NCI-H187 (cell line): Measurements from ENCODE around the gene EXOC6B.
"Not testable (repeated sequence)": the region's sequence is repeated elsewhere in the genome, so short reads cannot be mapped to it uniquely, and the experiment has no call there.

Experiments
- DNase-seq, 2 experiments: peaks; one replicate each; lab custom pipeline; 2025; lab: John Stamatoyannopoulos, UW

The EXOC6B gene

DNA sequence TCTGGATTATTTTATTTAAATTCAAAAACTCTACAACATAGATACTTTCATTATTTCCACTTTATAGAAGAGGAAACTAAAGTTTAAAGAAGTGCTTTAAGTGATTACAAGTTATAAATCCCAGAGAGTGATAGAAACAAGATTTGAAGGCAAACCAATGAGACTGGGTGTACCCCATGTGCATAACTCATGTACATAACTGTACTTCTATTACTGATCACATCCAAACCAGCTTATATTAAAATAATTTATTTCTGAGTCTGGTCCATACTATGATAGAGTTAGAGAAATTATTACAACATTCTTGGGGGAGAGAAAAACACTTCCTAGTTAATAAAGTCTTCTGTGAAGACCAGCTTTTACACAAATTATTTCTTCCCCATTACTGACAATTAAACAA, 221.4 kb downstream of the EXOC6B start:
- no peak for DNase-seq

DNA sequence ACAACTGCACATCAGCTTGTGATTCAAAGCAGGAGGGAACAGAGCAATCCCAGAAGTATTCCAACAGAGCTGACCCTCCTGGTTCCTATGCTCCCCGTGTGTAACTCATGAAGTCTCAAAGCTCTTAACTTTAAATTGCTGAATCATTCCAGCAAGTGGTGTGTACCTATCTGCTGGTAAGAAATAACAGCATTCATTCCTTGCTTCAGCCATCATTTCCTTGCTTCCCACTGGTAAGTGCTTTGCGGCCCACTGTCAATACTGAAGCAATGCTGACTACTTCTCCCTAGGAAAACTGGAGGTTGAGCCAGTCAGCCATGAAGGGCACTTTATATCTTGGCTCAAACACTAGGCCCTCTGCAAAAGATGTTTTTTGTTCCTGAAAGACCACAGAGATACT, 222.4 kb downstream of the EXOC6B start:
- no peak for DNase-seq

DNA sequence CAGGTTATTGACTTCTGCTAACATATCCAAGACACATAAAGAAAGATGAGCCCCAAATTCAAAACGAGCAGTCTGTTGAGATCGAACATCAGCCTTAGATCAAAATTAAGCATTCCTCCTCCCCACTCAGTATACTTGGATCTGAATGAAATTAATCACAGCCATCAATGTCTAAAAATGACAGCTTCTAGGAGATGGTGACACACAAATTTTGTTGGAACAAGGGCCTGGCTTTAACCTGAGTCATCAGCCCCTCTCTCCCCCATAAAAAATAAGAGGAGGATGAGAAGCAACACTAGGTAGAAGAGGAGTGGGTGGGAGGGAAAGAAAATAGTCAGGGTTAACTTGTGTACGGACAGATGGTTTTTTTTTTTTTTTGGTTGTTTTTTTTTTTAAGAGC, 223.1 kb downstream of the EXOC6B start:
- DNase-seq, result no peak

DNA sequence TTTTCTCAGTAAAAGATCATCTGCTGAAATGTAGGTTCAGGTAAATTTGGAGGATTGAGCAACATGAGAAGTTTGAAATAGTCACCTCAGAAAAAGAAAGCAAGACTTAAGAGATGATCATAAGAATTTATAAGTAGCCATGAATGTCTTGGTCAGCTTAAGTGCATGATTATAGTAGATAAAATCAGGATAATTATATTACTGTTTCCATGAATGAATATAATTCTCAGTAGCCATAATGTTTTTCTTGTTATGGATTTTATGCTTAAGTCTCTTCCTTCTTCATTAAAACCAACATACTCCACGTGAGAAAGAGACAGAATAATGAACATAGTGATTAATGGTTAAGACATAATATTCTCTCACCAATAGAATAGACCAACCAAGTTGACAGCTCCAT, 223.7 kb downstream of the EXOC6B start:
- DNase-seq, result no peak

DNA sequence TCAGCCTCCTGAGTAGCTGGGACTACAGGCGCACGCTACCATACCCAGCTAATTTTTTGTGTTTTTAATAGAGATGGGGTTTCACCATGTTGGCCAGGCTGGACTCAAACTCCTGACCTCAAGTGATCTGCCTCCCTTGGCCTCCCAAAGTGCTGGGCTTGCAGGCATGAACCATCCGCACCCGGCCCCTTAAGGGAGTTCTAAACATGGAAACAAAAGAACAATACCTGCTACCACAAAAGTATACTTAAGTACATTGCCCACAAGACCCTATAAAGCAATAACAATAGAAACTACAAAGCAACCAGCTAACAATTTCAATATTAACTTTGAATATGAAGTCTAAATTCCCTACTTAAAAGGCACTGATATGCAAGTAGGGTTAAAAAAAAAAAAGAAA, 242.0 kb downstream of the EXOC6B start:
- DNase-seq, result not testable (repeated sequence)

DNA sequence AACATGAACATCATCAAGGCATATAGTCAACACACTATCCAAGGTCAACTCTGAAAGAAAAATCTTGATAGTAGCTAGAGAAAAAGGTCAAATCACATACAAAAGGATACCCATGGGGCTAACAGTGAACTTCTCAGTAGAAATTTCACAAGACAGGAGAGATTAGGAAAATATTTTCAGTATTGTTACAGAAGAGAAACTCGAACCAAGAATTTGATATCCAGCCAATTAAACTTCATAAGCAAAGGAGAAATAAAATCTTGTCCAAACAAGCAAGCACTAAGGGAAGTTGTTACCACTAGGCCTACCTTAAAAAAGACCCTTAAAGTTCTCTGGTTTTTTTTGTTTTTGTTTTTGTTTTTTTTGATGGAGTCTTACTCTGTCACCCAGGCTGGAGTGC, 242.5 kb downstream of the EXOC6B start:
- DNase-seq, result no peak

DNA sequence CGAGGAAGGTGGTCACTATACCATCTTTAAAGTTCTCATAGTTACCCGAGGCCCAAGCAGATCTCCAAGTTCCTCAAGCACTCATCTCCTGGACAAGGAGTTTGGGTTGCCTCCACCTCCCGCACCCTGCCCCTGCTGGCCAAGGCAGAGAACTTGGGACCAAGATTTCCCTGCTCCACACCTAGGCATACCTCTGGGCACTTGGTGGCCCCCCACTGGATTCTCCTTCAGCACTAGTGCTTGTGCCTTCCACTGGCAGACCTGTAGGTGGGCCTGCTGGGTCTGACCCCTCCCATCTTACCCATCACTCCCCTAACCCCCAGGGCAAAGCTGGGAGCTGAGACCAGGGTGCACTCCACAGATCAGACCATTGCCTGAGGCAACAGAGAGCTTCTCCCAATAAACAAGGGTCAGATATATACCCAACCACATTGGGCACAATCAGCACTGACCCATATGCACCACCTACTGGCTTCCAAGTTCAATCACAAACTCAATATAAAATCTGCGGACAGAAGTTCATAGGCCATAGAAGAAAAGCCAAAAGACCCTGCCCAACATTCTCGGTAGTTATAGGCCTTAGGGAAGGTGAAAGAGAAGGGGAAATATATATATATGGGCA, 244.2 kb downstream of the EXOC6B start:
- no peak for DNase-seq

DNA sequence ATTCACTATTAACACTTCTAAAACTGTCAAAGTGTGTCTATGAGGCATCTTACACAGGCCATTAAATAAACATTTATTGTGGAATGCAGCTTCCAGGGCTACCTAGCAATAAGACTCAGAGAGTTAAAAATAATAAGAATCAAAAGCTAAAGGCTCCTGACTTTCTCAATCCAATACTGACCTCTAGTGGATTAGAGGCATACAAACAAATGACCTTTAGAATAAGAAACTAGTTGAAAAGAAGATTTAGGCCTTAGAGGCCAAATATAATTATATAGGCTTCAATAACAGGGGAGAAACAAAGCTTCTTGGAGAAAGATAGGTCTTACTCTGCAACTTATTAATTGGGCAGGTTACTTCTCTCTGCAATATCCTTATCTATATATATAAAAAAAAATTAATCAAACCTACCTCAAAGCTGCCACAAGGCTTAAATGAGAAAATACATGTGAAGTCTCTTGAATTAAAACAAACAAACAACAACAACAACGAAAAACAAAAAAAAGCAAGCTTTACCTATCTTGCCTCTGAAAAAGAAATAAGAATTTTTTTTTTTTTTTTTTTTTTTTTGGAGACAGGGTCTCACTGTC, 246.1 kb downstream of the EXOC6B start:
- no peak for DNase-seq

DNA sequence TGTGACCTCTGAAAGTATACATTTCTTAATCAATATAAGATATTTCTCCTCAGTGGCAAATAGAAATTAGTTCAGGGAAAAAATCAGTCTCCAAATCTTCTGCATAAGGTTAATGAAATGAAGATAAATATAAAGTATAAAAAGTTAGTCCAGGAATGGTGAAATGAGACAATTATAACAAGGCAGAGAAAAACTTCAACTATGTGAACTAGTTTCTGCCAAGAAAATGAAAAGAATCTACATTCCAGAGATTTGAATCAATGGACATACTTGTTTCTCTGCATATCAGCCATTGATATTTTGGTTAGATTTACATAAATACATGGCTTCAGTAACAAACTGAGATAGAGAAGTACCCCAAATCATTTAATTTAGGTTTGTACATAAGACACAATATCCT, 249.0 kb downstream of the EXOC6B start:
- no peak for DNase-seq

DNA sequence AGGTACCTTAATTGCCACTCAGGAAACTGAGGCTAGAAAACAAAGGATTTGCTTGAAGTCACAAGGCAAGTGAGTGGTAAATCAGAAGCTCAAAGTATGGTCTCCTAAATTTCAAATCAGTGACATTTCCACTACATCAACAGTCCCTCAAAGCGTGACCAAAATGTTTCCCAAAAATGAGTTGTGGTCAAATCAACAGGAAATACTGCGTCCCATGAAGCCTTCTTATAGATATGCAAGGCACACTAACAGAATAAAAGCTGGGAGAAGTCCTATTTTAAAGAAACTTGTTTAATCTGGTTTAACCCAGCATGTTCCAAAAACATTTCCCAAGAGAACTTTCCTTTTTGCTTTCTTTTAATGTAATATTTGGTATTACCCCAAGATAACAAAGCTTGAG, 249.4 kb downstream of the EXOC6B start:
- DNase-seq, result no peak

DNA sequence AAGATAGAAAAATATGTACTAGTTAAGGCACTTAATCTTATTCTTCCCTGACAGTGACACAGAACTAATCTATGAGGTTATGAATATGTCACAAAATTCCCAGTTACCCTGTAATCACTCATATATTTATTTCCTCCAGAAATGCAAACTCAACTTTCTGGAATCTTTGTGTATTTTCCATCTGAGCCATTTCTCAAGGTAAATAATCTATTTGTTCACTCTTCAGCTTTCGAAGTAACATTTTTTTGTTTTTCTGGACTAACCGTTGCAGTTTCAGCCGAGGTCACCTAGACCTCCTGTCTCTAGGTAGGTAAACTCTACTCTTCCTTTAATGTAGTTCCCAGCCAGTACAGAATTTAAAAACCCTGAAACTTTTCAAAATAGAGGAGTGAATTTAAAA, 250.9 kb downstream of the EXOC6B start:
- DNase-seq, result no peak

DNA sequence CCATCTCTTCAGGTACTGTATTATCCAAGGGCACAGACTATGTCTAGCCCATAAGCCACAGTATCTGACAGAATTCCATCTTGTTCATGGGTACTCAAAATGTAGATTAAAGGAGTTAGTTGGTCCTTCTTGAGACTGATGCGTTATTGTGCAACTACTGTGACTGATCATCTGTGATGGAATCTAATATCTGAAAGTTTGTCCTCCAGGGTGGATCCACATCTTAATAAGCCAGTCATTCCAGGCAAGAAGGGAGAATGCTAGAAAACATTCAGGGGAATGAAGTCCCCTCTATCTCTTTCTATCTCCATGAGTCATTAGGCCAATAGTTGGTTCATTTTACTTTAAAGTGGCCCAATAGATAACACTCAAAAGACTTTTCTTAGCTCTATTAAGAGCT, 252.6 kb downstream of the EXOC6B start:
- no peak for DNase-seq

DNA sequence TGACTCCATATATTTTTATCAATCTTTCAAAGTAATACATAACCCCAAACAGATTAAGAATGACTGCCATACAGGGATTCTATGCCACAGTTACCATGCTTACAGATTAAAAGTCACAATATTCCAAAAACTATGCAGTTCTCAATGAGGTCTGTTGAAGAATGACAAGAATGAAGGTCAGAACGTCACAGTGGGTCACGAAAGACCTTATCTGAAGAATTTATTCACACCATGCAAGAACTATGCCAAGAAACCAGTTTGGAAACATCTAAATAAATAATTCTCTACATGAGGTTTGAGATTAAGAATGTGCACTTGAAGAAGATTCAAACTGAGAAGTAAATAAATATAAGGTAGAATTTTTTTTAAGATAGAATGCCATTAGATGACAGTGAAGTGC, 253.3 kb downstream of the EXOC6B start:
- no peak for DNase-seq

DNA sequence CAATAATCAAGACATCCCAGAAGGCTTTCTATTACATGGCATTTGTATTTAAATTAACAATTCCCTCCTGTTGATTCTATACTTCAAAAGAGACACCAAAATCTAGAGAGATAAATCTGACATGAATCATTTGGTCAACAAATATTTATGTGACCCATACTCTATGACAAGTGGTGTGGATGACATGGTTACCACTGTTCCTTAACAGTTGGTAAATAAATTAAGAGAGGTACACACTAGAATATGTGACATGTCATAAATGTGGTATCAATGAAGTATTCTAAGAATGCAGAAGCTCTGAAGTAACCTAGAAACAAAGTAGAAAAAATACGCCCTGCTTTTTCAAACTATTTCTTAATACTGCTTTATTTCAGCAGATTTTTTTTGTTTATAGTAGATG, 255.4 kb downstream of the EXOC6B start:
- DNase-seq, result no peak

DNA sequence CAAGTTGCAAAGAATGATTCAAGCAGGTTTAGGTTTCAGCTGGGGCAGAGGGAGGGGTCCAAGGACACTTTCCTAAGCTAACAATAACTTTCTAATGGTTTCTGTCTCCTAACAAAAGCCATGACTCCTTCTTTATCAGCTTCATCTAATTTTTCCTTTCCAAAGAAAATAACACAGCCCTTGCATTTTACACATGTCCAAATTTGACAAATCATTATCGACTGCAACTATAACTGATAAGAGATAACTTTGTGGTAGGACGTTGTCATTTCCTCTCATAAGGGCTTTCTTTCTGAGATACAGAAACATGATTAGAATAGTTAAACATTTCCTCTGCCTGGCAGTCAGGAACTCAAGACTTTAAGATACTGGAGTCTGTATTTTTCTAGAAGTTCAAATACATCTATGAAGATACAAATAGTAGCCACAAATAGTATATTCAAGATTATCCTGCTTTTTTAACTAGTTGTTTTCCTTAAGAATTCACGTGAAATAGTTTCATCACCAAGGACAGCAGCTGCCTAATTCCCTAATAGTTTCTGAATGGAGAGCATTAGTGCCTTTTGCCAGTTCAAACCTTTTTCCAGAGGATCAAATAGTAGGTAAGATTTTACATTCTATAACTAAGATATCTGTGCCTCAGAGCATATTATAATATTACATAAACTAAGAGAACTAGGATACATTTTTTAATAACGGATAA, 263.2 kb downstream of the EXOC6B start:
- no peak for DNase-seq

DNA sequence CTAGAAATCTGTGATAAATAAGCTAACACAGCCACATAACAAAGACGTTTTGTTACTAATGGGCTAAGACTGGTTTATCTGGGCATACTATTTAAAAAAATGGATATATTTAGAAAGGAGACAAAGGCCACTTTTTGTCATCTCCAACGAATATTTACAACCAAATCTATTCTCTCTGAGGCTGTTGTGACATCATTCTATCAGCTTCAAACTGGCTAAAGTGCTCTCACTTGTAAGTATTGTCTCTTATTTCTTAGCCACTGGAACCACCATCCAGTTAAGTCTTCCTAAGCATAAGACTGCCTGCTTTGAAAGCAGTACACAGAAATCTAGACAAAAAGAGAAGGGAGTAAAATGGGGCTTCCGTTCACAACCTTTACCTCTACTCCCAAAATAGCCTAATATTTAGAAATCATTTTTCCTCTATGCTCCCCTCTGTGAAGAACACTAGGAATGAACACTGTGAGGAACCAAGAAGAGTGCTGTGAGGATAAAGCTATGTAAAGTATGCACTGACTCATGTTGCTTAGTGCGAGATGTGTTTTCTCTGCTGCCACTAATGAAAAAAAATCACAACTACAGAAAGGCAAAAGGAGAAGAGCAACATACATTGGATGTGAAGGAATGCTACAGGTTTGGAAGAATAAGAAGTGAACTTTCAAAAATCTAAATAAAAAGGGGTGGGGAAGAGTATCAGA, 264.1 kb downstream of the EXOC6B start:
- DNase-seq, result no peak

DNA sequence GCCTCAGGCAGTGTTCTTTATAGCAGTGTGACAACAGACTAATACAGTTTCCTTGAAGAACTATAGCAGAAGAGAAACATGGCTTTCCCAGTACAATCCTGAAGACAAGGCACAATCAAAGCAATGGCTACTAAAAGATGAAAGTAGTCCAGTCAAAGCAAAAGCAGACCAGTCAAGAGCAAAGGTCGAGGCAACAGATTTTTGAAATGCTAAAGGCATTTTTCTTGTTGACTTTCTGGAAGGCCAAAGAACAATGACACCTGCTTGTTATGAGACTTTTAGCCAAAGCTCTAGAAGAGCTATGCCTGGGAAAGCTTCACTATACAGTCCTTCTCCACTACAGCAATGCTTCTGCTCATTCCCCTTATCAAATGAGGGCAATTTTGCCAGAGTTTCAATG, 269.9 kb downstream of the EXOC6B start:
- no peak for DNase-seq

DNA sequence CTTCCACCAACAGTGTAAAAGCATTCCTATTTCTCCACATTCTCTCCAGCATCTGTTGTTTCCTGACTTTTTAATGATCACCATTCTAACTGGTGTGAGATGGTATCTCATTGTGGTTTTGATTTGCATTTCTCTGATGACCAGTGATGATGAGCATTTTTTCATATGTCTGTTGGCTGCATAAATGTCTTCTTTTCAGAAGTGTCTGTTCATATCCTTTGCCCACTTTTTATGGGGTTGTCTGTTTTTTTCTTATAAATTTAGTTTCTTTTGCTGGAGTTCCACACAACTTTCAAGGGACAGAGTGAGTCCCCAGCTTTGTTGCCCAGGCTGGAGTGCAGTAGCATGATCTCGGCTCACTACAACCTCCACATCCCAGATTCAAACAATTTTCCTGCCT, 270.5 kb downstream of the EXOC6B start:
- DNase-seq, result not testable (repeated sequence)

DNA sequence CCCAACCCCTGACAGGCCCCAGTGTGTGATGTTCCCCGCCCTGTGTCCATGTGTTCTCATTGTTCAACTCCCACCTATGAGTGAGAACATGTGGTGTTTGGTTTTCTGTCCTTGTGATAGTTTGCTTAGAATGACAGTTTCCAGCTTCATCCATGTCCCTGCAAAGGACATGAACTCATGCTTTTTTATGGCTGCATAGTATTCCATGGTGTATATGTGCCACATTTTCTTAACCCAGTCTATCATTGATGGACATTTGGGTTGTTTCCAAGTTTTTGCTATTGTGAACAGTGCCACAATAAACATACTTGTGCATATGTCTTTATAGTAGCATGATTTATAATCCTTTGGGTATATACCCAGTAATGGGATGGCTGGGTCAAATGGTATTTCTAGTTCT, 270.9 kb downstream of the EXOC6B start:
- DNase-seq, result not testable (repeated sequence)

DNA sequence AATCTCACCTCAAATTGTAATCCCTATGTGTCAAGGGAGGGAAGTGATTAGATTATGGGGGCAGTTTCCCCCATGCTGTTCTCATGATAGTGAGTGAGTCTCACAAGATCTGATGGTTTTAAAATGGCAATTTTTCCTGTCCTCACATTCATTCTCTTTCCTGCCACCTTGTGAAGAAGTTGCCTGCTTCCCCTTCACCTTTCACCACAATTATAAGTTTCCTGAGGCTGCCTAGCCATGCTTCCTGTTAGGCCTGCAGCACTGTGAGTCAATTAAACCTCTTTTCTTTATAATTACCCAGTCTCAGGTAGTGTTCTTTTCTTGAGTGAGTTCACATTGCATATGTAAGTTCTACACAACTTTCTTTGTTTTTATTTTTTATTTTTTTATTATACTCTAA, 271.5 kb downstream of the EXOC6B start:
- no peak for DNase-seq

DNA sequence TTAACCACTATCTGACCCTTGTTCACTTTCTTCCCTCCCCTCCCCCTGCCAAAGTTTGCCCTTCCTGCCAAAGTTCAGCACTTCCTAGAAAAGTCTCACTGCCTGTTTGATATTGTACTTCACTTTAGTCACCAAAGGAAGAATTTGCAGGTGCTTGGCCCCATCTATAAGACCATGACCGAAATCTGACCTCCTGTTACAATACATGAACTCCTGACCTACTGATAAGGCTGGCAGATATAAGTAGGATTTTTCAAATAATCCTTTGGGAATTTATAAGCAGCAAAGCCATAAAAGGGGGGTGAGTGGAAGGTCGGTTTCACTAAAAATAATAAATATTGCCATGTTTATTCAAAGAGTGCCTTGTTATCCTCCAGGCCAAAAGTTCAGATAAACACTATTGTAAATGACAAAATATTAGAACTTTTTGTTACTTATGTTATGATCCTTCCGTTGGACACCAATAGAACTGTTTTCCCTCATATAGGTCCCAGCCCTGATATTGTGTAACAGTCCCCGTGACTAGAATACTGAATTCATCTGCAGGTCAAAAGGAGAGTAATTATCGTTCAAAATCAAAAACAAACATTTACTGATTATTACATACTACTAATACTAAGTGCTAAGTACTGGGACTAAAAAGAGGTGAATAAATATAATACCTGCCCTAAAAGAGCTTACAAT, 277.6 kb downstream of the EXOC6B start:
- DNase-seq, result no peak

DNA sequence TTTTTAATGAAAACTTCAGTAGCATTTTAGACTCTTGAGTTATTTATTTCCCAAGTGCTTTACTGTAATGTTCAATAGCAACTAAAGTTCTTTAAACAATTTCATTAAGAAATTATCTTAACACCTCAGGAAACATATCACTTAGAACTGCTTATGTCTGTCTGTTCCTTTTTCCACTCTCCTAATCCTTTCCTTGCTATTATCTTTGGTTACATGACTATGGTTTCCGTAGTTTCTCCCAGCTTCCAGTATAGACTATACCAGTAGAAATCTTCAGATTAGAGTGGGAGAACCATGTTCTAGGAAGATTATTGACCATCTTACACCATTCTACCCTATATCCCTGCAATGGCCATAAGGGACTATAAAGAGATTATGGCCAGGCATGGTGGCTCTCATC, 280.0 kb downstream of the EXOC6B start:
- no peak for DNase-seq

DNA sequence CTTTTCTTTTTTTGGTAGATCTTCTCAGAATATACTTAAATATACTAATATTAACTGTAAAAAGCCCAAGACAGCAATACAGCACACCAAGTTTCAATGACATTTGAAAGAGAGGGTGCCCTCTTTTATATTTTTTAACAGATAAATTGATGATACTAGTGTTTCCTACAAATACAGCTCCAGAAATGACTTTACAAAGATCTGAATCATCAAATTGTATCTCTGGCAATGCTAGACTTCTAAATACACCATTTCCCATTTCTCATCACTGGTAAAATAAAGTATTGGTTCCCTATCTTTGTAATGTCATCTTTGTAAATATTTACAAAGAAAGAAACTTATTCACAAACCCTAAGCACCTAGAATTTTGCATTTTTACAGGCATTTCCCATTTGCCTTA, 281.3 kb downstream of the EXOC6B start:
- no peak for DNase-seq
